Measurements from ENCODE around the gene ARPC5. TPM values are rescaled to one million over a fixed set of nuclear protein-coding genes. Genes with fewer than 3 reads are reported as not detected.
A peak's percentile ranks its signal among the peaks of the same experiment; 100 is the strongest.

Gene ARPC5
- total RNA-seq, 2 donors from 2014 or later = 39.2 to 47.0 TPM

DNA sequence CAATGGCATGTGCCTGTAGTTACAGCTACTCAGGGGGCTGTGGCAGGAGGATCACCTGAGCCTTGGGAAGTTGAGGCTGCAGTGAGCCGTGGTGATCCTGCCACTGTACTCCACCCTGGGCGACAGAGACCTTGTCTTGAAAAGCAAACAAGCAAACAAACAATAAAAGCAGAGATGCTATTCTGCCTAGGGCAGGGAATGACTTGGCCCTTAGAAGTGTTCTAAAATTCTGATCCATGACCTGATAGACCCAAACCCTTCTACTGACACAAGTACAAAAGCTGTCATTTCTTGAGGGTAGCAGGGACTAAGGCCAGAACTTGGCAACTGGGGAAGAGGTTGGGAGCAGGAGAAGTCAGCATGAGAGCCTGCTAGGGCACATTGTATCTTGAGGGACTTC is 29.7 kb downstream of the ARPC5 start:
- Histone ChIP-seq H3K4me1 (peaks cover 0 to 27% of the 10 kb centered on the region in 2 donors), H3K36me3 (no peaks in the 10 kb centered on the region), H3K4me3 (no peak overlapping the region), H3K27ac (no peak overlapping the region), H3K9me3 (no peaks in the 10 kb centered on the region), H3K27me3 (no peaks in the 10 kb centered on the region)
- TF ChIP-seq CTCF (IDR thresholded peaks at IDR 0.05) = no peak
- DNase-seq (ENCODE audit: low spot score) = no peak

DNA sequence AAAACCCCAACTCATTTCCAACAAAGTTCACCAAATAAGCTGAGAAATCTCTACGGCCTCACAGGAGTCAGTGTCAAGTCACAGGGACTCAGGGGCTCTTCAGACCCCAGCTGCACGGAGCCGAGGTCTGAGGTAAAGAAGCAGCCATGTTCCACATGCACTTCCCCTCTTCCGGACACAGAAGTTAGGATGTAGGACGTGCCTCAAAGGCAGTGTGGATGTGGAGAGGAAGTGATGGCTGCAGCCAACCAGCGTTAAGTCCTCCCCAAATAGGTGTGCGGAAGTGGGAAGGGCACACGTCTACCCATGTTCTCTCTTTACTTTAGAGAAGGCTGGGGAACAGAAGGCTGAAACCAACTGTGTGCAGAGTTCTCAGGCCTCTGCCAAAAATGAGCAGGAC is 30.8 kb downstream of the ARPC5 start:
- no peaks in the 10 kb centered on the region for H3K9me3 ChIP-seq
- TF ChIP-seq CTCF (IDR thresholded peaks at IDR 0.05) = no peak
- no peak for DNase-seq (ENCODE audit: low spot score)
- H3K27ac ChIP-seq = peak overlapping the region in 1 of 2 donors; percentile 23
- no peak overlapping the region for H3K4me3 ChIP-seq
- H3K36me3 ChIP-seq = no peaks in the 10 kb centered on the region
- H3K4me1 ChIP-seq = peaks cover 0 to 24% of the 10 kb centered on the region in 2 donors
- no peaks in the 10 kb centered on the region for H3K27me3 ChIP-seq

DNA sequence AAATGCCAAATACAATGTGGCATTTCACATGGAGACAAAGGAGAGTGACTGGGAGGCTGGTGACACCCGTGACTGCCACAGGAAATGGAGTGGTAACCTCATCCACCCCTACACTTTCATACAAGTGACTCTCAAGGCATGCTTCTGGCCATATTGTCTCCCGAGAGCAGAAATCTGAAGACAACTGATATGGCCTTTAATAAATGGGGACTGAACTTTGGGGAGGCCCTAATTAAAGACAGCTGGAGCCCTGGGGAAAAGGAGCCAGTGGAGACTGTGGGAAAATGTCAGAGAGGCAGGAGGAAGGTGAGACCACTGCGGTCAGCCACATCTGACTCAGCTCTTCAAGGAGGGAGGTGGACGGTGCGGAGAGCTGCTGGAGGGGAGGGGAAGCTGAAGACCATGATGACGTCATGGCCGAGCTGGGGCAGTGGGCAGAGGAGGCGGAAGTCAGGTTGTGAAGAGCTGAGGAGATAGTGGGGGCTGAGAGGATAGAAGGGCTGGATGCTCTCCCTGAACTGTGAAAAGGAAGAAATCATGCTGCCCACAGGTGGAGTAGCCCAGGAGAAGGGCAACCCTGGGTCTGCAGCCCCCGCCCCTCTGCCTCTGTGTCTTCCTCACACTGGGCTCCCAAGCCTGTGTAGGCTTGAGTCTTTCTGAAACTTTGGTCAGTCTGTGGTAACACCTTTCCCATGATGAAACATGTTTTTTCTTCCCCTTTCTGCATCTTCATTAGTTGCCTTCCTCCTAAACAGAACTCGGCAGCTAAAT is 31.4 kb downstream of the ARPC5 start:
- no peak for DNase-seq (ENCODE audit: low spot score)
- Histone ChIP-seq H3K4me3 (no peak overlapping the region), H3K36me3 (no peaks in the 10 kb centered on the region), H3K9me3 (no peaks in the 10 kb centered on the region), H3K27ac (peak overlapping the region; percentile 13 to 23), H3K27me3 (no peaks in the 10 kb centered on the region), H3K4me1 (peaks cover 0 to 18% of the 10 kb centered on the region in 2 donors)
- no peak for TF ChIP-seq CTCF (IDR thresholded peaks at IDR 0.05)

DNA sequence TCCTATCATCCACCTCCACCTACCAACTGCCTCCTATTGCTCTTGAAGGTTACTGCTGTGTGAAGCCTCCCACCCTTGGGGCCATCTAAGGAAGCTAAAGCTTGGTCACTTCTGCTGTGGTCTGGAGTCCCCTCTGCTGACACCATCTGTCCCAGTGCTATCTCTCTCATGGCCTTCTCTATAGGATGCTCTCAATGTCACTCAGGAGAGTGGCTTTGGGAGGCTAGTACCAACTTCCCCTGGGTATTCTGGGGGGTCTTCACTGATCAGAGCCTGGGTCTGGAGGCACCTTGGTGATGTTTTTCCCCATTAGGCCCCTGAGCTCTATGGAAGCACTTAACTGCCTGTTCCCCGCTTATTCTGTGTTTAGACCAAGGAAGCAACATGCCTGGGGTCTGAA is 33.1 kb downstream of the ARPC5 start:
- no peak for TF ChIP-seq CTCF (IDR thresholded peaks at IDR 0.05)
- Histone ChIP-seq H3K9me3 (no peaks in the 10 kb centered on the region), H3K4me1 (peaks cover 0 to 8% of the 10 kb centered on the region in 2 donors), H3K4me3 (no peak overlapping the region), H3K27me3 (no peaks in the 10 kb centered on the region), H3K36me3 (no peaks in the 10 kb centered on the region), H3K27ac (no peak overlapping the region)
- DNase-seq (ENCODE audit: low spot score) = no peak

DNA sequence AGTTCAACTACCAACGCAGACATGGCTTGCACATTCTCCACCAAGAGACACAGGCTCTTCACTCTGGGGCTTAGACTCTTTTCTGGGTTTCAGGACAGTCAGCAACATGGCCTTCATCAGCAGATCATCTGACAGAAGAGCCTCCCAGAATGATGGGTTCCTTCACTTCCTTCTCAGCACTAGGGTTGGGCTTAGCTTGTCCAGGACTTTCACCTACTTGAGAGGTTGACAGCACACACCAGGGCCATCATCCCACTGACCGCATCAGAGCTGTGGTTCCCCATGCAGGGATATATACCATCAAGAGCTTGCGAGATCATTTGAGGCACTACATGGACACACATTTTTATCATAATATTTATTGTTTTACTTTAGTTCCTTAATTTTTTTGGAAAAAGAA is 34.9 kb downstream of the ARPC5 start:
- no peak for DNase-seq (ENCODE audit: low spot score)
- no peaks in the 10 kb centered on the region for H3K36me3 ChIP-seq
- H3K9me3 ChIP-seq = no peaks in the 10 kb centered on the region

More for the DNA sequence above, 34.9 kb downstream of the ARPC5 start:
- Histone ChIP-seq H3K4me3 (no peak overlapping the region), H3K4me1 (peaks cover 0 to 8% of the 10 kb centered on the region in 2 donors), H3K27me3 (no peaks in the 10 kb centered on the region), H3K27ac (peak overlapping the region; percentile 7 to 44)
- no peak for TF ChIP-seq CTCF (IDR thresholded peaks at IDR 0.05)

All from right atrium auricular region (tissue), 2 donors.